HuH-7 (cell line): ENCODE results near the gene PRTN3.
"Not testable (repeated sequence)": the region's sequence is repeated elsewhere in the genome, so short reads cannot be mapped to it uniquely, and the experiment has no call there.

Source experiments
- DNase-seq: peaks from one replicate; pipeline ENCODE4 v3.0.0; 2011; ENCODE audit warnings: low spot score

Gene PRTN3

GRCh38 chr19:815775-816499, 24.9 kb upstream of the PRTN3 start:
- DNase-seq: no peak

GRCh38 chr19:816500-816857, 24.3 kb upstream of the PRTN3 start:
- no peak for DNase-seq

GRCh38 chr19:820212-820611, 20.6 kb upstream of the PRTN3 start:
- DNase-seq: not testable (repeated sequence)

GRCh38 chr19:821231-821824, 19.5 kb upstream of the PRTN3 start:
- DNase-seq: peak; percentile 59

GRCh38 chr19:821825-822503, 18.8 kb upstream of the PRTN3 start, which contains the start of gene PLPPR3:
Gene PLPPR3 (minus strand): TSS chr19:821955. CDS start chr19:821559, 396 bp downstream.
- DNase-seq: no peak

- peak; percentile 74 for DNase-seq
Observed at GRCh38 chr19:823565-824121, 17.2 kb upstream of the PRTN3 start.

GRCh38 chr19:824885-825284, 15.9 kb upstream of the PRTN3 start:
- no peak for DNase-seq

GRCh38 chr19:825897-826644, 14.7 kb upstream of the PRTN3 start:
- DNase-seq: no peak

GRCh38 chr19:827314-827709, 13.5 kb upstream of the PRTN3 start:
- no peak for DNase-seq

- no peak for DNase-seq
Observed at GRCh38 chr19:827710-828321, 13.0 kb upstream of the PRTN3 start, which contains the start of gene AZU1. Gene AZU1 (plus strand): TSS chr19:827837. CDS start chr19:827847, 10 bp downstream.

- DNase-seq: no peak
Observed at GRCh38 chr19:829129-829758, 11.6 kb upstream of the PRTN3 start.

- DNase-seq: no peak
Observed at GRCh38 chr19:831407-832369, 9.1 kb upstream of the PRTN3 start.

- no peak for DNase-seq
Observed at GRCh38 chr19:834216-834615, 6.6 kb upstream of the PRTN3 start.

GRCh38 chr19:835210-835810, 5.5 kb upstream of the PRTN3 start:
- no peak for DNase-seq

- DNase-seq: not testable (repeated sequence)
Observed at GRCh38 chr19:842802-843179, 2.0 kb downstream of the PRTN3 start.

GRCh38 chr19:843180-843835, 2.5 kb downstream of the PRTN3 start:
- DNase-seq: no peak

- no peak for DNase-seq
Observed at GRCh38 chr19:843836-844545, 3.2 kb downstream of the PRTN3 start.

GRCh38 chr19:844546-844971, 3.8 kb downstream of the PRTN3 start:
- DNase-seq: no peak
